Astrocyte (in vitro differentiated cells and primary cell): ENCODE measurements around the gene JMJD6.

Experiments used
- EZH2 ChIP-seq: IDR thresholded peaks from 2 replicates; pipeline ENCODE4 v1.6.1; 2012; ENCODE audit warnings: mild to moderate bottlenecking, low read length, inconsistent platforms; ENCODE audit not compliant: insufficient read depth
- TF ChIP-seq, protein P1 (sequence below): IDR thresholded peaks from 2 replicates; pipeline ENCODE4 v1.5.1; 2011; ENCODE audit warnings: low read depth, mild to moderate bottlenecking, inconsistent platforms, low read length, moderate library complexity; ENCODE audit not compliant: insufficient read depth

DNA sequence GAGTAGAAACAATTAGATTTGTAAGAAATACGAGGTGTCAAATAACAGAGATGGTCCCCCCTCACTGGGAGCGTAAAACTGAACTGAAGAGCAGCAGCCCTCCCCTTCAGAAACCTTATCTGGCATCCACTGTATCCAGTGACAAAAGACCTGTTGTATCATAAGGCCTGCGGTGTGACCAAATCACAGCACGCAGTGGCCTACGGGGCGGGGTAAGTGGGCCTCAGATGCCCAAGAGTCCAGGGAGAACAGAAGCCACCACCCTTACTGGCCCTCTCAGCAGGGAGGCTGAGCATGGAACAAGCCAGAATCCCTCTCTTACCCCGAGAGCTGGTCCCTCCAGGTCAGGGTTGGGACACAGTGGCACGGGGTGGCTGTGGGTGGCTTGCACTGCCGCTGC, 5.5 kb downstream of the JMJD6 start:
- TF ChIP-seq, protein P1, sequence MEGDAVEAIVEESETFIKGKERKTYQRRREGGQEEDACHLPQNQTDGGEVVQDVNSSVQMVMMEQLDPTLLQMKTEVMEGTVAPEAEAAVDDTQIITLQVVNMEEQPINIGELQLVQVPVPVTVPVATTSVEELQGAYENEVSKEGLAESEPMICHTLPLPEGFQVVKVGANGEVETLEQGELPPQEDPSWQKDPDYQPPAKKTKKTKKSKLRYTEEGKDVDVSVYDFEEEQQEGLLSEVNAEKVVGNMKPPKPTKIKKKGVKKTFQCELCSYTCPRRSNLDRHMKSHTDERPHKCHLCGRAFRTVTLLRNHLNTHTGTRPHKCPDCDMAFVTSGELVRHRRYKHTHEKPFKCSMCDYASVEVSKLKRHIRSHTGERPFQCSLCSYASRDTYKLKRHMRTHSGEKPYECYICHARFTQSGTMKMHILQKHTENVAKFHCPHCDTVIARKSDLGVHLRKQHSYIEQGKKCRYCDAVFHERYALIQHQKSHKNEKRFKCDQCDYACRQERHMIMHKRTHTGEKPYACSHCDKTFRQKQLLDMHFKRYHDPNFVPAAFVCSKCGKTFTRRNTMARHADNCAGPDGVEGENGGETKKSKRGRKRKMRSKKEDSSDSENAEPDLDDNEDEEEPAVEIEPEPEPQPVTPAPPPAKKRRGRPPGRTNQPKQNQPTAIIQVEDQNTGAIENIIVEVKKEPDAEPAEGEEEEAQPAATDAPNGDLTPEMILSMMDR, result no peak
- no peak for TF ChIP-seq EZH2
